Trophoblast cell (in vitro differentiated cells and primary cell): ENCODE results near the gene MFAP4.

Experiments
- DNase-seq, 2 donors: peaks; one replicate each; pipeline ENCODE4 v3.0.0-alpha.2; 2016
- H2AFZ ChIP-seq: 2 replicates; pipeline ENCODE4 v1.6.1; 2013; ENCODE audit warnings: low read length, moderate library complexity, mild to moderate bottlenecking; ENCODE audit not compliant: insufficient read depth, poor library complexity
- H2AK5ac ChIP-seq: 2 replicates; pipeline ENCODE4 v1.6.1; 2013; ENCODE audit warnings: mild to moderate bottlenecking, low read length
- H2BK120ac ChIP-seq: 2 replicates; pipeline ENCODE4 v1.6.1; 2013; ENCODE audit warnings: low read length, mild to moderate bottlenecking, moderate library complexity; ENCODE audit not compliant: insufficient read depth, poor library complexity
- H2BK12ac ChIP-seq: 2 replicates; pipeline ENCODE4 v1.6.1; 2013; ENCODE audit warnings: mild to moderate bottlenecking, low read length, moderate library complexity
- H2BK5ac ChIP-seq: 2 replicates; pipeline ENCODE4 v1.6.1; 2013; ENCODE audit warnings: low read length, low read depth, moderate library complexity, mild to moderate bottlenecking; ENCODE audit not compliant: poor library complexity
- H3K14ac ChIP-seq: 2 replicates; pipeline ENCODE4 v1.6.1; 2013; ENCODE audit warnings: mild to moderate bottlenecking, low read length
- H3K18ac ChIP-seq: 2 replicates; pipeline ENCODE4 v1.6.1; 2013; ENCODE audit warnings: mild to moderate bottlenecking, low read length
- H3K23ac ChIP-seq: 2 replicates; pipeline ENCODE4 v1.6.1; 2013; ENCODE audit warnings: low read length
- H3K27ac ChIP-seq: 2 replicates; pipeline ENCODE4 v1.5.1; 2013; ENCODE audit warnings: low read depth, mild to moderate bottlenecking, inconsistent platforms, low read length, moderate library complexity
- H3K27me3 ChIP-seq: 2 replicates; pipeline ENCODE4 v1.6.1; 2013; ENCODE audit warnings: inconsistent platforms, mild to moderate bottlenecking, low read length, moderate library complexity; ENCODE audit not compliant: insufficient read depth
- H3K36me3 ChIP-seq, 2 experiments: 1 replicate in 1 of 2; 2 replicates in 1 of 2; pipeline ENCODE4 v1.6.1; 2013; ENCODE audit warnings: low read length in 2 of 2, mild to moderate bottlenecking in 2 of 2, moderate library complexity in 1 of 2; ENCODE audit not compliant: insufficient read depth in 2 of 2, control insufficient read depth in 1 of 2
- H3K4ac ChIP-seq: 2 replicates; pipeline ENCODE4 v1.6.1; 2013; ENCODE audit warnings: low read depth, mild to moderate bottlenecking, low read length, moderate library complexity
- H3K4me1 ChIP-seq, 2 experiments: 1 replicate in 1 of 2; 2 replicates in 1 of 2; pipeline ENCODE4 v1.6.1; 2013; ENCODE audit warnings: low read length in 2 of 2, mild to moderate bottlenecking in 2 of 2, moderate library complexity in 1 of 2; ENCODE audit not compliant: insufficient read depth in 2 of 2, control insufficient read depth in 1 of 2
- H3K4me2 ChIP-seq: 2 replicates; pipeline ENCODE4 v1.6.1; 2013; ENCODE audit warnings: inconsistent platforms, mild to moderate bottlenecking, low read length, moderate library complexity
- H3K4me3 ChIP-seq: 2 replicates; pipeline ENCODE4 v1.5.1; 2013; ENCODE audit warnings: mild to moderate bottlenecking, low read depth, low read length, inconsistent platforms
- H3K79me1 ChIP-seq: one replicate; pipeline ENCODE4 v1.6.1; 2013; ENCODE audit warnings: low read length
- H3K79me2 ChIP-seq: 2 replicates; pipeline ENCODE4 v1.6.1; 2013; ENCODE audit warnings: low read length, mild to moderate bottlenecking; ENCODE audit not compliant: control insufficient read depth, insufficient read depth, poor library complexity
- H3K9ac ChIP-seq: 2 replicates; pipeline ENCODE4 v1.6.1; 2013; ENCODE audit warnings: mild to moderate bottlenecking, low read length
- H3K9me3 ChIP-seq: 2 replicates; pipeline ENCODE4 v1.6.1; 2013; ENCODE audit warnings: low read depth, mild to moderate bottlenecking, control low read depth, inconsistent platforms, low read length; ENCODE audit not compliant: insufficient read depth
- H4K12ac ChIP-seq: 2 replicates; pipeline ENCODE4 v1.6.1; 2013; ENCODE audit warnings: low read depth, mild to moderate bottlenecking, low read length, moderate library complexity
- H4K8ac ChIP-seq: 2 replicates; pipeline ENCODE4 v1.6.1; 2013; ENCODE audit warnings: low read depth, mild to moderate bottlenecking, low read length, moderate library complexity
- H4K91ac ChIP-seq: one replicate; pipeline ENCODE4 v1.6.1; 2013; ENCODE audit warnings: low read depth, mild to moderate bottlenecking, low read length, moderate library complexity
- WGBS: extraction: QIAGEN DNeasy Blood & Tissue Kit; methylation state at CpG from one replicate; pipeline ENCODE4 v1.1.7; 2013; ENCODE audit warnings: missing lambda C conversion rate; ENCODE audit not compliant: insufficient read length, insufficient coverage; ENCODE audit errors: extremely low coverage; 5-methylcytosine and 5-hydroxymethylcytosine counted together

Gene MFAP4

DNA sequence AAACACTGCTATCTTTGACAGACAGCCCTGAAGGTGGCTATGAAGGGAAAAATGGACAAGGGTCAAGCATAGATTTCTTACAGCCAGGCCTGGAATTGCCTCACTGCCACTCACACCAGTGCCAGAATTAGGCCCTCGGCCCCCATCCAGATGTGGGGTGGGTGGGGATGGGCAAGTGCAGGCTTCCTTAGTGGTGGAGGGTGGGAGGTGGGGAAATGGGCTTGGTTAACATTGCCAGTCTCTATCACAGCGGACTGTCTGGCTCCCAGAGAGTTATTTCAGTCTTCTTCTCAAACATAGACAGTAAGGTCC is 49.3 kb downstream of the MFAP4 start:
- no peak overlapping the region for H4K8ac ChIP-seq
- no peak overlapping the region for H3K23ac ChIP-seq
- no CpG with 5 or more reads among the region's 2 CpGs for WGBS
- no peak for DNase-seq
- no peak overlapping the region for H3K18ac ChIP-seq
- H3K36me3 ChIP-seq, result peaks cover 20 to 26% of the 10 kb centered on the region in 2 experiments
- no peak overlapping the region for H2AK5ac ChIP-seq
- H3K79me2 ChIP-seq, result no peaks in the 10 kb centered on the region
- no peak overlapping the region for H2AFZ ChIP-seq
- no peak overlapping the region for H2BK5ac ChIP-seq
- H2BK120ac ChIP-seq, result no peak overlapping the region
- H4K91ac ChIP-seq, result no peak overlapping the region
- no peaks in the 10 kb centered on the region for H3K27me3 ChIP-seq
- H4K12ac ChIP-seq, result no peak overlapping the region
- no peak overlapping the region for H2BK12ac ChIP-seq
- H3K4me3 ChIP-seq, result no peak overlapping the region
- H3K9me3 ChIP-seq, result no peaks in the 10 kb centered on the region
- no peak overlapping the region for H3K27ac ChIP-seq
- no peak overlapping the region for H3K14ac ChIP-seq
- H3K4me1 ChIP-seq, result peaks cover 14 to 16% of the 10 kb centered on the region in 2 experiments
- no peak overlapping the region for H3K9ac ChIP-seq
- no peak overlapping the region for H3K4me2 ChIP-seq
- H3K4ac ChIP-seq, result no peak overlapping the region
- peaks cover 6% of the 10 kb centered on the region for H3K79me1 ChIP-seq

DNA sequence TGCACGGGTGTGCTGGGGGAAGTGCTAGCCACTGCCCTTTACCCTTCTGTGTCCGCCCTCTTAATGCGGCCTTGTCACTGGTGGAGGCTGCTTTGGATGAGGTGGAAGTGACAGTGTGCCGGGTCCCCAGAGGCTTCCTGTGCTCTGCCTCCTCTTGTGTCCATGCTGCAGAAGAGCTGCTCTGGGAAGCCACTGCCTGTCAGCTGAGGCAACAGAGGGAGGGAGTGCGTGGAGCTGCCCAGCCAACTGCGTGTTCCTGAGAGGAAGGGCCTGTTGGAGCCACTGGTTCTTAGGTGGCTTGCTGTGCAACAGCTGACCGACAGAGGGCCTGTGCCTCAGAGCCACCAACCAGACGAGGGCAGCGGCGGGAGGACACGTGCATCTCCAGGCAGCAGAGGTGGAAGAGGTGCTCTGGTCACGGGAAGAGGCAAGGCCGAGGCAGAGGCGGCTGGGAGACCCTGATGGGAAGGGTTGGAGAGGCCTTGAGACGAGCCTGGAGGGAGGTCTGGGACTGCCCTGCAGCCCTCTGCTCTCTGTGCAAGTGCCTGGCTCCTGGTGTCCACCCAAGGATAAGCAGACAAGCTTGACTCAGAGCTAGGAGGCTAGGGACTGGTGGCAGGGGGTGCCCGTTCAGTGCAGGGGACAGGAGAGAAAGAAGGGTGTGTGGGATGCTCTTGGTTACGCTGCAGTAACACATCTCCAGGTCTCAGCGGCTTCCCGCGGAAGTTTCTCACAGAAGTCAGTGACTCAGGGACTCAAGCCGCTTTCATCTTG is 49.9 kb downstream of the MFAP4 start:
- Histone ChIP-seq H3K79me1 (peaks cover 3% of the 10 kb centered on the region), H3K27me3 (no peaks in the 10 kb centered on the region), H3K27ac (no peak overlapping the region), H4K91ac (no peak overlapping the region), H2BK120ac (no peak overlapping the region), H3K36me3 (peaks cover 20 to 27% of the 10 kb centered on the region in 2 experiments), H4K12ac (no peak overlapping the region), H3K4me1 (peaks cover 11 to 13% of the 10 kb centered on the region in 2 experiments), H3K4ac (no peak overlapping the region), H3K4me2 (no peak overlapping the region), H2AFZ (no peak overlapping the region), H3K79me2 (no peaks in the 10 kb centered on the region), H3K4me3 (no peak overlapping the region), H3K18ac (no peak overlapping the region), H4K8ac (no peak overlapping the region), H2BK12ac (no peak overlapping the region), H3K23ac (no peak overlapping the region), H3K9ac (no peak overlapping the region), H2BK5ac (no peak overlapping the region), H3K14ac (no peak overlapping the region), H3K9me3 (no peaks in the 10 kb centered on the region), H2AK5ac (no peak overlapping the region)
- DNase-seq, result peak in 1 of 2 donors; percentile 67
- WGBS, result no CpG with 5 or more reads among the region's 21 CpGs

DNA sequence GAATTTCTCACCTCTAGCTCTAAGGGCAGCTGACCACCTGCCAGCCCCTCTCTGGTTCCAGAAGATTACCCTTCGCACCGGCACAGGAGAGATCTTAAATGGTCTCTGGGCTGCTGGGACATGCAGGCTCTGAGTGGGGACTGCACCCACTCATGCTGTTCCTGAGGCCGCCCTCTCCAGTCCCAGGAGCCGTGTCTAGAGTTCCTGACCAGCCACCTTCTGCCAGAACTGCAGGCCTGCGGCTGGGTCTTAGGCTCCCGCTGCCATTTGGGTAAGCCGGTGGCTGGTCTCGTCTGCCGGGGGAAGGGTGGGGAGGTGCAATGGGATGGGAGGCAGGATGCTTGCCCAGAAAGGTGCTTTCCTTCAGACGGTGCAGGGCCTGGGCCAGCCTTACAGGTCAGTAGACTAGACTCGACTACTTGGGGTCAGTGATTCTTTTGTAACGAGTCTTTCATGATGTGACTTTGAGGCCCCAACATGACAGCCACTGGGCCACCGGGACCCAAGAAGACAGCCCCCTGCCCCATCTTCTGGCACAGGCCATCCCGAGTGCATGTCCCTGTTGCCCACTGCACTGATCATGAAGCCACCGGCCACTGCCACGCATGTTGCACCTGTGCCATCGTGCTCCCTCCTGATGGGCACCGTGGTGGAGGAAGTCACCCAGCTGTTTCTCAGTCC is 50.9 kb downstream of the MFAP4 start:
- Histone ChIP-seq H2BK5ac (no peak overlapping the region), H4K91ac (no peak overlapping the region), H4K8ac (no peak overlapping the region), H2AFZ (no peak overlapping the region), H2AK5ac (no peak overlapping the region), H3K4me2 (no peak overlapping the region), H3K9me3 (no peaks in the 10 kb centered on the region), H3K4me1 (peaks cover 6 to 10% of the 10 kb centered on the region in 2 experiments), H3K36me3 (peaks cover 26 to 33% of the 10 kb centered on the region in 2 experiments), H3K27me3 (no peaks in the 10 kb centered on the region), H3K4ac (no peak overlapping the region), H3K18ac (no peak overlapping the region), H2BK12ac (no peak overlapping the region), H3K79me1 (peaks cover 2% of the 10 kb centered on the region), H3K23ac (no peak overlapping the region), H2BK120ac (no peak overlapping the region), H3K4me3 (no peak overlapping the region), H3K79me2 (no peaks in the 10 kb centered on the region), H3K9ac (no peak overlapping the region), H4K12ac (no peak overlapping the region), H3K14ac (no peak overlapping the region), H3K27ac (no peak overlapping the region)
- no peak for DNase-seq
- no CpG with 5 or more reads among the region's 18 CpGs for WGBS

DNA sequence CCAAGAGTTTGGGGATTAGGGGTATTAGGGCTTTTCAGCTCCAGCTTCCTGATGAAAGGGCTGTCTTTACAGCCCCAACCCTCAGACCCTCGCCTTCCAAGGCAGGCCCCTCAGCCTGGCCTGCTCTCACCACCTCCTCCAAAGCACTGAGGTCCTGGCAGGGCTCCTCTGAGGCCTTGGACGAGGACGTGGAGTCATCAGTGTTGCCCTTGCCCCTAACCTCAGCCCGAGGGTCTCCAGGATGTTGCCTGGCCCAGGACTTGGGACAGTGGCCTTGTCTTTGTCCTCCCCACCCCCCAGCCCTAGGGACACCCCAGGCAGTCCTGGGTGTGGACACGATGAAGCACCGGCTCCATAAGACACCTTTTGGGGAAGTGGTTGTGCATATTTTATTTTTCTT is 52.7 kb downstream of the MFAP4 start:
- Histone ChIP-seq H3K4me1 (peaks cover 6 to 10% of the 10 kb centered on the region in 2 experiments), H3K4me2 (no peak overlapping the region), H3K14ac (no peak overlapping the region), H2AK5ac (no peak overlapping the region), H3K79me2 (no peaks in the 10 kb centered on the region), H3K79me1 (peaks cover 2% of the 10 kb centered on the region), H3K4ac (no peak overlapping the region), H4K91ac (no peak overlapping the region), H3K18ac (no peak overlapping the region), H3K23ac (no peak overlapping the region), H2BK5ac (no peak overlapping the region), H3K4me3 (no peak overlapping the region), H4K8ac (no peak overlapping the region), H3K9me3 (no peaks in the 10 kb centered on the region), H2AFZ (no peak overlapping the region), H3K9ac (no peak overlapping the region), H3K36me3 (peaks cover 30 to 40% of the 10 kb centered on the region in 2 experiments), H2BK12ac (no peak overlapping the region), H2BK120ac (no peak overlapping the region), H4K12ac (no peak overlapping the region), H3K27me3 (no peaks in the 10 kb centered on the region), H3K27ac (no peak overlapping the region)
- no peak for DNase-seq
- WGBS, result no CpG with 5 or more reads among the region's 6 CpGs
